Stomach smooth muscle (tissue), 2 donors: ENCODE measurements around the gene COG5.

Source experiments
- H3K27ac ChIP-seq: one replicate; pipeline ENCODE4 v1.7.0; 2013; ENCODE audit warnings: mild to moderate bottlenecking, low read length, inconsistent platforms
- H3K27me3 ChIP-seq, 2 donors: one replicate each; pipeline ENCODE4 v1.7.0; 2013; ENCODE audit warnings: low read length in 2 of 2; ENCODE audit not compliant: insufficient read depth in 2 of 2, control insufficient read depth in 1 of 2
- H3K36me3 ChIP-seq, 2 donors: one replicate each; pipeline ENCODE4 v1.7.0; 2013; ENCODE audit warnings: low read length in 2 of 2; ENCODE audit not compliant: control insufficient read depth in 2 of 2, insufficient read depth in 2 of 2
- H3K4me1 ChIP-seq: one replicate; pipeline ENCODE4 v1.7.0; 2013; ENCODE audit warnings: low read length; ENCODE audit not compliant: control insufficient read depth, insufficient read depth
- H3K4me3 ChIP-seq, 2 donors: one replicate each; pipeline ENCODE4 v1.7.0; 2013; ENCODE audit warnings: low read length in 2 of 2
- H3K9ac ChIP-seq, 2 donors: one replicate each; pipeline ENCODE4 v1.7.0; 2013; ENCODE audit warnings: low read length in 2 of 2, mild to moderate bottlenecking in 1 of 2
- H3K9me3 ChIP-seq, 2 donors: one replicate each; pipeline ENCODE4 v1.7.0; 2013; ENCODE audit warnings: low read length in 2 of 2; ENCODE audit not compliant: control insufficient read depth in 2 of 2
- donor health status: healthy.
- donor health status: Pancreatic carcinoma.

Gene COG5

GRCh38 chr7:107373354-107373753 lies 190.4 kb downstream of the COG5 start:
- Histone ChIP-seq H3K4me3 (no peak overlapping the region), H3K27me3 (no peaks in the 10 kb centered on the region), H3K36me3 (peaks cover 0 to 3% of the 10 kb centered on the region in 2 donors), H3K4me1 (no peaks in the 10 kb centered on the region), H3K9ac (no peak overlapping the region), H3K27ac (no peak overlapping the region), H3K9me3 (no peaks in the 10 kb centered on the region)

GRCh38 chr7:107372298-107372697 lies 191.4 kb downstream of the COG5 start:
- H3K27me3 ChIP-seq = no peaks in the 10 kb centered on the region
- no peaks in the 10 kb centered on the region for H3K9me3 ChIP-seq
- H3K36me3 ChIP-seq = peaks cover 0 to 3% of the 10 kb centered on the region in 2 donors
- H3K4me1 ChIP-seq = no peaks in the 10 kb centered on the region
- no peak overlapping the region for H3K4me3 ChIP-seq
- no peak overlapping the region for H3K9ac ChIP-seq
- no peak overlapping the region for H3K27ac ChIP-seq

DNA sequence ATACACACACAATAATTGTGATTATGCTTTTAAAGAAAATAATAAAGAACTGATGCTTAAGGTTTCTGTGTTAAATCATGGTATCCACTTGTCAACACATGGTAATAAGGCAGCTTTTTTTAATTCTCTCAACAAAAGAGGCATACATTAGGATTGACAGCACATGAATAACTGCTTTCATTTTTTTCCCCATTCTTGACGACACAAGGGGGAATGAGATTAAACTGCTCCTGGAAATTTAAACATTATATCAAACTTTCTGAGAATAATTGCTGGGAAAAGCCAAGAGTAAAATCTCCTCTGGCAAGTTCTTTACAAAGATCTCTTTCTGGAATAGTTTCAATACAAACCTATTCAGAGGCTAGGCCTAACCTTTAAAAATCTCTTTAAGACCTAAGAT lies 192.9 kb downstream of the COG5 start:
- Histone ChIP-seq H3K36me3 (peaks cover 0 to 3% of the 10 kb centered on the region in 2 donors), H3K4me1 (no peaks in the 10 kb centered on the region), H3K27ac (no peak overlapping the region), H3K9ac (no peak overlapping the region), H3K9me3 (no peaks in the 10 kb centered on the region), H3K27me3 (no peaks in the 10 kb centered on the region), H3K4me3 (no peak overlapping the region)

DNA sequence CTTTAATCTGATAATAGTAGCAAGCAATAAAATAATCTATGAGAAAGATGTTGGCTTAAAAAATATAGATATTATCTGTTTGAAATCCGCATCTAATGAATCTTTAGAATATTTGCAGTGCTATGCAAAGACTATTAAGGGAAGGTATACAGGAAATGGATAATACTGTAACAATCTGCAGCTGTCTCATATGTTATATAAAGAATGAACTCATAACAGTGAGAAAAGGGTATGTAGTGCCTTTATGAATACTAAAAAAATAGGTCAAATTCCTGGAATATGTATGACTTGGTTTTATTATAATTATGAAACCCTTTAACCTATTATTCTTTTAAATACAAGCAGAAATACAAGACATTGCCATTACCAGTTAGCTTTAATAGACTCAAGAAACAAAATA lies 198.9 kb downstream of the COG5 start:
- peaks cover 3 to 12% of the 10 kb centered on the region in 2 donors for H3K36me3 ChIP-seq
- no peaks in the 10 kb centered on the region for H3K9me3 ChIP-seq
- no peak overlapping the region for H3K27ac ChIP-seq
- no peak overlapping the region for H3K9ac ChIP-seq
- H3K4me3 ChIP-seq = no peak overlapping the region
- H3K4me1 ChIP-seq = no peaks in the 10 kb centered on the region
- no peaks in the 10 kb centered on the region for H3K27me3 ChIP-seq

- H3K9ac ChIP-seq = no peak overlapping the region
- H3K27me3 ChIP-seq = no peaks in the 10 kb centered on the region
- no peaks in the 10 kb centered on the region for H3K9me3 ChIP-seq
- H3K36me3 ChIP-seq = peaks cover 9% of the 10 kb centered on the region in 2 donors
- H3K4me1 ChIP-seq = no peaks in the 10 kb centered on the region
- no peak overlapping the region for H3K27ac ChIP-seq
- no peak overlapping the region for H3K4me3 ChIP-seq
Measured at GRCh38 chr7:107359520-107360316, 204.0 kb downstream of the COG5 start.

GRCh38 chr7:107355616-107356015 lies 208.1 kb downstream of the COG5 start:
- Histone ChIP-seq H3K27me3 (no peaks in the 10 kb centered on the region), H3K36me3 (peaks cover 7 to 9% of the 10 kb centered on the region in 2 donors), H3K4me3 (no peak overlapping the region), H3K4me1 (no peaks in the 10 kb centered on the region), H3K9me3 (no peaks in the 10 kb centered on the region), H3K27ac (no peak overlapping the region), H3K9ac (no peak overlapping the region)

GRCh38 chr7:107354640-107355039 lies 209.1 kb downstream of the COG5 start:
- no peak overlapping the region for H3K4me3 ChIP-seq
- H3K9me3 ChIP-seq = no peaks in the 10 kb centered on the region
- no peak overlapping the region for H3K27ac ChIP-seq
- H3K4me1 ChIP-seq = no peaks in the 10 kb centered on the region
- H3K36me3 ChIP-seq = peaks cover 0 to 4% of the 10 kb centered on the region in 2 donors
- H3K27me3 ChIP-seq = no peaks in the 10 kb centered on the region
- H3K9ac ChIP-seq = no peak overlapping the region

GRCh38 chr7:107353701-107354100 lies 210.0 kb downstream of the COG5 start:
- H3K36me3 ChIP-seq = peaks cover 0 to 3% of the 10 kb centered on the region in 2 donors
- H3K27ac ChIP-seq = no peak overlapping the region
- H3K4me1 ChIP-seq = no peaks in the 10 kb centered on the region
- no peaks in the 10 kb centered on the region for H3K9me3 ChIP-seq
- H3K4me3 ChIP-seq = no peak overlapping the region
- no peak overlapping the region for H3K9ac ChIP-seq
- no peaks in the 10 kb centered on the region for H3K27me3 ChIP-seq

DNA sequence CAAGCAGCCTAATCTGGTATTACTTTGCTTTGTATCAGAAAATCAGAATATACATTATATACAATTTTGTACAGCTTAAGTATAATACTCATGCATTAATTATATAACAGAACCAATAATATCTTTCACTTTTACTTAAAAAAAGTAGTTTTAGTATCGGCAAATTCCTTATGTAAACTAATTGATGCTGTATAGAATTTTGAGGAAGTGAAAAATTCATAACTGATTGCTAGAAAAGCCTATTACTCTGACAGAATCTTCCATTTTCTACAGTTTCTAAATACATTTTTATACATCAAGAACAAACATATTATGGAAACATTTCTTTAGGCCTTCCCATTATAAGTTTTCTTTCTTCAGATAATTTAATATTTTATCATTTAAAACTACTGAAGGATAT lies 217.8 kb downstream of the COG5 start:
- H3K27ac ChIP-seq = no peak overlapping the region
- H3K27me3 ChIP-seq = no peaks in the 10 kb centered on the region
- H3K36me3 ChIP-seq = no peaks in the 10 kb centered on the region
- no peaks in the 10 kb centered on the region for H3K9me3 ChIP-seq
- no peaks in the 10 kb centered on the region for H3K4me1 ChIP-seq
- no peak overlapping the region for H3K9ac ChIP-seq
- no peak overlapping the region for H3K4me3 ChIP-seq

DNA sequence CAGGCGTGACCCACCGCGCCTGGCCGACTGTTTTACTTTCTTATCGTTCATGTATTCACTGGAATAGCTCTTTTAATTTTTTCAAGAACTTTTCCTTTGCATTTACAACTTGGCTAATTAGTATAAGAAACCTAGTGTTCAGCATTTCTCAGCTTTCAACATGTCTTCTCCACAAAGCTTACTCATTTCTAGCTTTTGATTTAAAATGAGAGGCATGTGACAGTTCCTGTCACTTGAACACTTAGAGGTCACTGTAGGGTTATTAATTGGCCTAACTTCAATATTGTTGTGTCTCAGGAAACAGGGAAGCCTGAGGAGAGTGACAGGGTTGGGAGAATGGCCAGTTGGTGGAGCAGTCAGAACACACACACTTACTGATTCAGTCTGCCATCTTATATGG lies 218.9 kb downstream of the COG5 start:
- Histone ChIP-seq H3K4me1 (no peaks in the 10 kb centered on the region), H3K27ac (no peak overlapping the region), H3K36me3 (no peaks in the 10 kb centered on the region), H3K27me3 (no peaks in the 10 kb centered on the region), H3K9me3 (no peaks in the 10 kb centered on the region), H3K4me3 (no peak overlapping the region), H3K9ac (no peak overlapping the region)

- Histone ChIP-seq H3K27me3 (no peaks in the 10 kb centered on the region), H3K9ac (no peak overlapping the region), H3K36me3 (no peaks in the 10 kb centered on the region), H3K4me3 (no peak overlapping the region), H3K27ac (no peak overlapping the region), H3K4me1 (no peaks in the 10 kb centered on the region), H3K9me3 (no peaks in the 10 kb centered on the region)
Measured at GRCh38 chr7:107344286-107344685, 219.4 kb downstream of the COG5 start.
